Measurements from ENCODE around the gene ITPR1.

The ITPR1 gene

DNA sequence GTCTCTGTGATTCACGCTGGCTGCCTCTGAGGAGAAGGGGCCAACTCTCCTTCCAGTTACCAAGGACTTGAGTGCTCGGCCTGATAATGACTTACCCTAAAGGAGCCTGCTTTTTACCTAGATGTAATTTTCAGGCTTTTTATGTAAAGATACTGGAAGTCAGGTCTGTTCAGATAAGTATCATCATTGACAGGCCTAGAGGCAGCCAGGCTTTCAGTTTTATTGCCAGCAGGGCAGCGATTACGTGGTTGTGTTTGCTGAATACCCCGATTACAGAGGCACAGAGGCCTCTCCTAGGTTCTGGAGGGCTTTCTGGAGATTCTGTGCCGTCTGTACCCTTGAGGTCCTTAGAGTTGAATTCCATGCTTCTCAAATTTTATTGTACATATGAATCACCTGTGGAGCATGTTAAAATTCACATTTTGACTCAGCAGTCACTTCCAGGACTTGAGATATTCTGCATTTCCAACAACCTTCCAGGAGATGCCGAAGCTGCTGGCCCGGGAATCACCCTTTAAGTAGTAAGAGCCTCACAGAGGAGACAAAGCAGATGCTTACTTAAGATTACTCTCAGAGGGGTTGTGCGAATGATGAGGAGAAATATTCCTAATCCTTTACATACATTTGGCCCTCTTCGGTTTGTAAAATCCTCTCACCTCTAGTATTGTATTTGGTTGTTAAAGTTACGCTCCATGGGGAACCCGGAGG is 326.0 kb downstream of the ITPR1 start:
- POLR2A ChIA-PET, result no interaction called here

GRCh38 chr3:4819746-4820145 is 326.6 kb downstream of the ITPR1 start:
- H3K4me1 ChIP-seq (ENCODE audit: control insufficient read depth, insufficient read depth, low read length), result no peaks in the 10 kb centered on the region
- peaks cover 0 to 38% of the 10 kb centered on the region in 2 experiments; a peak in 1 of 3 replicates for H3K36me3 ChIP-seq (ENCODE audit: control insufficient read depth in 2 of 2, insufficient read depth in 1 of 2, low read length in 2 of 2)
- ChIA-PET CTCF (no interaction called here), POLR2A (no interaction called here)
- H3K9me3 ChIP-seq (ENCODE audit: control insufficient read depth, insufficient read depth, low read depth, low read length), result no peaks in the 10 kb centered on the region
- no peak overlapping the region for H3K4me3 ChIP-seq (ENCODE audit: low read depth, low read length)
- H3K27ac ChIP-seq (ENCODE audit: extremely low read depth, low read depth, low read length), result no peak overlapping the region
- TF ChIP-seq ZNF174 (tag by site-specific recombination; IDR thresholded peaks at IDR 0.05), result no peak
- no peak for TF ChIP-seq ZBTB11 (tag by site-specific recombination; conservative IDR thresholded peaks at IDR 0.05; ENCODE audit: low read depth)
- TF ChIP-seq ZNF645 (tag by site-specific recombination; IDR thresholded peaks at IDR 0.05), result no peak
- TF ChIP-seq ZNF660 (tag by site-specific recombination; IDR thresholded peaks at IDR 0.05), result no peak
- no peak for TF ChIP-seq ZSCAN18 (tag by site-specific recombination; IDR thresholded peaks at IDR 0.05)
- no peak for TF ChIP-seq ZBTB44 (tag by site-specific recombination; IDR thresholded peaks at IDR 0.05)
- no peak for TF ChIP-seq ZBTB20 (tag by site-specific recombination; IDR thresholded peaks at IDR 0.05)
- TF ChIP-seq, protein P1, sequence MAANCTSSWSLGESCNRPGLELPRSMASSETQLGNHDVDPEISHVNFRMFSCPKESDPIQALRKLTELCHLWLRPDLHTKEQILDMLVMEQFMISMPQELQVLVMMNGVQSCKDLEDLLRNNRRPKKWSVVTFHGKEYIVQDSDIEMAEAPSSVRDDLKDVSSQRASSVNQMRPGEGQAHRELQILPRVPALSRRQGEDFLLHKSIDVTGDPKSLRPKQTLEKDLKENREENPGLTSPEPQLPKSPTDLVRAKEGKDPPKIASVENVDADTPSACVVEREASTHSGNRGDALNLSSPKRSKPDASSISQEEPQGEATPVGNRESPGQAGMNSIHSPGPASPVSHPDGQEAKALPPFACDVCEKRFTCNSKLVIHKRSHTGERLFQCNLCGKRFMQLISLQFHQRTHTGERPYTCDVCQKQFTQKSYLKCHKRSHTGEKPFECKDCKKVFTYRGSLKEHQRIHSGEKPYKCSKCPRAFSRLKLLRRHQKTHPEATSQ (tag by site-specific recombination; IDR thresholded peaks at IDR 0.05), result no peak
- TF ChIP-seq ZNF26 (tag by site-specific recombination; IDR thresholded peaks at IDR 0.05), result no peak
- TF ChIP-seq ZNF121 (tag by site-specific recombination; IDR thresholded peaks at IDR 0.05), result no peak

More for the DNA sequence above, 326.0 kb downstream of the ITPR1 start:
- no peak for TF ChIP-seq ZNF148 (tag by site-specific recombination; IDR thresholded peaks at IDR 0.05; ENCODE audit: borderline replicate concordance)
- no peak for TF ChIP-seq ZFHX2 (tag by site-specific recombination; conservative IDR thresholded peaks at IDR 0.05)
- no peak for TF ChIP-seq ZNF350 (tag by site-specific recombination; IDR thresholded peaks at IDR 0.05)
- no peak for TF ChIP-seq KLF10 (tag by site-specific recombination; IDR thresholded peaks at IDR 0.05)
- no peak for TF ChIP-seq MZF1 (tag by site-specific recombination; IDR thresholded peaks at IDR 0.05; ENCODE audit: borderline replicate concordance)
- TF ChIP-seq, protein P2, sequence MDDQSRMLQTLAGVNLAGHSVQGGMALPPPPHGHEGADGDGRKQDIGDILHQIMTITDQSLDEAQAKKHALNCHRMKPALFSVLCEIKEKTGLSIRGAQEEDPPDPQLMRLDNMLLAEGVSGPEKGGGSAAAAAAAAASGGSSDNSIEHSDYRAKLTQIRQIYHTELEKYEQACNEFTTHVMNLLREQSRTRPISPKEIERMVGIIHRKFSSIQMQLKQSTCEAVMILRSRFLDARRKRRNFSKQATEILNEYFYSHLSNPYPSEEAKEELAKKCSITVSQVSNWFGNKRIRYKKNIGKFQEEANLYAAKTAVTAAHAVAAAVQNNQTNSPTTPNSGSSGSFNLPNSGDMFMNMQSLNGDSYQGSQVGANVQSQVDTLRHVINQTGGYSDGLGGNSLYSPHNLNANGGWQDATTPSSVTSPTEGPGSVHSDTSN (CRISPR knock-in tag; IDR thresholded peaks at IDR 0.05), result no peak
- TF ChIP-seq ZBTB1 (tag by site-specific recombination; IDR thresholded peaks at IDR 0.05), result no peak
- no peak for TF ChIP-seq ZNF133 (tag by site-specific recombination; IDR thresholded peaks at IDR 0.05)
- no peak for TF ChIP-seq ZNF366 (tag by site-specific recombination; conservative IDR thresholded peaks at IDR 0.05)
- Histone ChIP-seq H3K27ac (ENCODE audit: extremely low read depth, low read depth, low read length) (no peak overlapping the region), H3K36me3 (ENCODE audit: control insufficient read depth in 2 of 2, insufficient read depth in 1 of 2, low read length in 2 of 2) (peaks cover 0 to 39% of the 10 kb centered on the region in 2 experiments; a peak in 1 of 3 replicates), H3K4me3 (ENCODE audit: low read depth, low read length) (no peak overlapping the region), H3K4me1 (ENCODE audit: control insufficient read depth, insufficient read depth, low read length) (no peaks in the 10 kb centered on the region), H3K9me3 (ENCODE audit: control insufficient read depth, insufficient read depth, low read depth, low read length) (no peaks in the 10 kb centered on the region)
- CTCF ChIA-PET, result no interaction called here

Measured in HEK293 (cell line).